Mammary epithelial cell (primary cell): Measurements from ENCODE around the gene HMCN2.

Experiments used
- EZH2 ChIP-seq: IDR thresholded peaks from 2 replicates; pipeline ENCODE4 v1.6.1; 2012; ENCODE audit warnings: low read length, inconsistent platforms, borderline replicate concordance
- TF ChIP-seq, protein P1 (sequence below), 2 donors: IDR thresholded peaks in 1 of 2; conservative IDR thresholded peaks in 1 of 2; 2 replicates each; pipeline ENCODE4 v1.5.1; 2011 to 2012; ENCODE audit warnings: inconsistent platforms in 2 of 2, low read length in 2 of 2, mild to moderate bottlenecking in 2 of 2, control low read depth in 1 of 2, low read depth in 1 of 2; ENCODE audit not compliant: insufficient read depth in 1 of 2; ENCODE audit errors: extremely low read depth in 1 of 2

DNA sequence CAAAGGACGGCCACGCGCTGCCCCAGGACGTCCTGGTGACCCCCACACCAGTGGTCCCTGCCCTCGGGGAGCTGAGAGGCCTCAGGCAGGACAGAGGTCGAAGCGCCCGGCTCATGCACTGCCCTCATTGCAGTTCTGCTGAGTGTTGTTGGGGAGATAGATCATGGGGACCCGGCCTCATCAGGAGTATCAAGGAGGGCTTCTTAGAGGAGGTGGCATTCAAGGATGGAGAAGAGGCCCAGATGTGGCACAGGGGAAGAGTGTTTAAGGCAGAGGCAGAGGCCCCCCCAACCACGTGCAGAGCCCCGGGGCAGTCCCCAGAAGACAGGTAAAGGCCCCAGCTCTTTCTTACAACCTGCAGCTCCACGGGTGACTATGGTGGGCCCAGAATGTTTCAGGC is 205.4 kb downstream of the HMCN2 start:
- TF ChIP-seq, protein P1, sequence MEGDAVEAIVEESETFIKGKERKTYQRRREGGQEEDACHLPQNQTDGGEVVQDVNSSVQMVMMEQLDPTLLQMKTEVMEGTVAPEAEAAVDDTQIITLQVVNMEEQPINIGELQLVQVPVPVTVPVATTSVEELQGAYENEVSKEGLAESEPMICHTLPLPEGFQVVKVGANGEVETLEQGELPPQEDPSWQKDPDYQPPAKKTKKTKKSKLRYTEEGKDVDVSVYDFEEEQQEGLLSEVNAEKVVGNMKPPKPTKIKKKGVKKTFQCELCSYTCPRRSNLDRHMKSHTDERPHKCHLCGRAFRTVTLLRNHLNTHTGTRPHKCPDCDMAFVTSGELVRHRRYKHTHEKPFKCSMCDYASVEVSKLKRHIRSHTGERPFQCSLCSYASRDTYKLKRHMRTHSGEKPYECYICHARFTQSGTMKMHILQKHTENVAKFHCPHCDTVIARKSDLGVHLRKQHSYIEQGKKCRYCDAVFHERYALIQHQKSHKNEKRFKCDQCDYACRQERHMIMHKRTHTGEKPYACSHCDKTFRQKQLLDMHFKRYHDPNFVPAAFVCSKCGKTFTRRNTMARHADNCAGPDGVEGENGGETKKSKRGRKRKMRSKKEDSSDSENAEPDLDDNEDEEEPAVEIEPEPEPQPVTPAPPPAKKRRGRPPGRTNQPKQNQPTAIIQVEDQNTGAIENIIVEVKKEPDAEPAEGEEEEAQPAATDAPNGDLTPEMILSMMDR (conservative IDR thresholded peaks at IDR 0.05 in 1 of 2, IDR thresholded peaks at IDR 0.05 in 1 of 2; ENCODE audit: extremely low read depth in 1 of 2, insufficient read depth in 1 of 2, low read depth in 1 of 2, low read length in 2 of 2): no peak
- no peak for TF ChIP-seq EZH2
